ENCODE results near the gene KMT2A. TPM values are rescaled to one million over a fixed set of nuclear protein-coding genes. Genes with fewer than 3 reads are reported as not detected.

The KMT2A gene
- total and polyA plus RNA-seq, 2 donors (not counting 3 experiments of a cell fraction or from before 2014, with no cell fraction given) = 23.5 to 63.9 TPM

GRCh38 chr11:118545533-118545932 is 109.2 kb downstream of the KMT2A start:
- Histone ChIP-seq H3K36me3 (ENCODE audit: control insufficient read depth in 2 of 2, extremely low read depth in 1 of 2, insufficient read depth in 2 of 2, low read length in 2 of 2) (peaks cover 0 to 3% of the 10 kb centered on the region in 2 experiments), H3K27me3 (ENCODE audit: control insufficient read depth in 2 of 2, insufficient read depth in 2 of 2, low read length in 2 of 2) (no peaks in the 10 kb centered on the region), H3K9ac (replicated peaks; ENCODE audit: extremely low read depth, insufficient read depth, low read length) (no peak overlapping the region), H3K4me2 (ENCODE audit: insufficient read depth, low read length) (no peak overlapping the region), H3K9me3 (replicated peaks; ENCODE audit: control insufficient read depth, insufficient read depth, low read length) (no peaks in the 10 kb centered on the region), H3K4me3 (replicated peaks in 1 of 3; ENCODE audit: insufficient read depth in 1 of 3, low read depth in 1 of 3, low read length in 3 of 3) (no peak overlapping the region), H4K20me1 (replicated peaks; ENCODE audit: control insufficient read depth, extremely low read depth, insufficient read depth, low read length) (no peaks in the 10 kb centered on the region), H3K9me1 (replicated peaks; ENCODE audit: control insufficient read depth, extremely low read depth, insufficient read depth, low read length) (no peaks in the 10 kb centered on the region), H3K4me1 (ENCODE audit: control insufficient read depth, extremely low read depth, insufficient read depth, low read length) (no peaks in the 10 kb centered on the region), H2AFZ (ENCODE audit: low read depth, low read length) (no peak overlapping the region), H3K27ac (ENCODE audit: insufficient read depth, low read depth, low read length) (no peak overlapping the region), H3K79me2 (ENCODE audit: control insufficient read depth, insufficient read depth, low read length) (no peaks in the 10 kb centered on the region)
- DNase-seq (ENCODE audit: low read depth, low spot score) = no peak
- FAIRE-seq = no peak
- ChIA-PET CTCF (no interaction called here), POLR2A (no interaction called here)
- BruUV-seq (replicated peaks) = no TSS peak
- intact Hi-C loops (cut with micrococcal nuclease) (no loop called here), dilution Hi-C loops (cut with MboI; ENCODE audit: extremely low pct_ligation_motif_present, low sequenced_read_pairs) (no loop called here)
- no peak for TF ChIP-seq FOS (IDR thresholded peaks at IDR 0.05; ENCODE audit: borderline replicate concordance, insufficient read depth, low read length)
- TF ChIP-seq JUN (IDR thresholded peaks at IDR 0.05; ENCODE audit: borderline replicate concordance, insufficient read depth, insufficient read length, low read depth) = no peak
- TF ChIP-seq, protein P1, sequence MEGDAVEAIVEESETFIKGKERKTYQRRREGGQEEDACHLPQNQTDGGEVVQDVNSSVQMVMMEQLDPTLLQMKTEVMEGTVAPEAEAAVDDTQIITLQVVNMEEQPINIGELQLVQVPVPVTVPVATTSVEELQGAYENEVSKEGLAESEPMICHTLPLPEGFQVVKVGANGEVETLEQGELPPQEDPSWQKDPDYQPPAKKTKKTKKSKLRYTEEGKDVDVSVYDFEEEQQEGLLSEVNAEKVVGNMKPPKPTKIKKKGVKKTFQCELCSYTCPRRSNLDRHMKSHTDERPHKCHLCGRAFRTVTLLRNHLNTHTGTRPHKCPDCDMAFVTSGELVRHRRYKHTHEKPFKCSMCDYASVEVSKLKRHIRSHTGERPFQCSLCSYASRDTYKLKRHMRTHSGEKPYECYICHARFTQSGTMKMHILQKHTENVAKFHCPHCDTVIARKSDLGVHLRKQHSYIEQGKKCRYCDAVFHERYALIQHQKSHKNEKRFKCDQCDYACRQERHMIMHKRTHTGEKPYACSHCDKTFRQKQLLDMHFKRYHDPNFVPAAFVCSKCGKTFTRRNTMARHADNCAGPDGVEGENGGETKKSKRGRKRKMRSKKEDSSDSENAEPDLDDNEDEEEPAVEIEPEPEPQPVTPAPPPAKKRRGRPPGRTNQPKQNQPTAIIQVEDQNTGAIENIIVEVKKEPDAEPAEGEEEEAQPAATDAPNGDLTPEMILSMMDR (IDR thresholded peaks at IDR 0.05; ENCODE audit: extremely low read depth in 1 of 2, insufficient read depth in 1 of 2, low read depth in 1 of 2, low read length in 2 of 2) = no peak
- TF ChIP-seq POLR2A (IDR thresholded peaks at IDR 0.05; ENCODE audit: low read depth, low read length) = no peak
- TF ChIP-seq POLR2AphosphoS5 (IDR thresholded peaks at IDR 0.05; ENCODE audit: insufficient read depth, low read depth, low read length) = no peak
- no peak for TF ChIP-seq GATA2 (IDR thresholded peaks at IDR 0.05; ENCODE audit: insufficient read depth, insufficient read length, low read depth, low read length)
- no peak for TF ChIP-seq EZH2 (IDR thresholded peaks at IDR 0.05; ENCODE audit: borderline replicate concordance, low read depth, low read length, severe bottlenecking)
- TF ChIP-seq MAX (IDR thresholded peaks at IDR 0.05; ENCODE audit: insufficient read depth, insufficient read length) = no peak
- no peak for TF ChIP-seq MYC (IDR thresholded peaks at IDR 0.05; ENCODE audit: low read depth, low read length)
